Suprapubic skin (tissue), 4 donors: Measurements from ENCODE around the gene SLC30A1. TPM values are rescaled to one million over a fixed set of nuclear protein-coding genes. Genes with fewer than 3 reads are reported as not detected.
"Not testable (repeated sequence)": the region's sequence is repeated elsewhere in the genome, so short reads cannot be mapped to it uniquely, and the experiment has no call there.

Experiments used
- DNase-seq, 2 donors: peaks; one replicate each; pipeline ENCODE4 v3.0.0-alpha.2; 2019; ENCODE audit warnings: low spot score in 2 of 2
- H3K27ac ChIP-seq: fragments of 200-600 bp; sonication (generic); one replicate; pipeline ENCODE4 v1.5.1; 2019
- H3K27me3 ChIP-seq: fragments of 200-600 bp; sonication (generic); one replicate; pipeline ENCODE4 v1.5.1; 2019
- H3K36me3 ChIP-seq: fragments of 200-600 bp; sonication (generic); one replicate; pipeline ENCODE4 v1.5.1; 2019
- H3K4me1 ChIP-seq: fragments of 200-600 bp; sonication (generic); one replicate; pipeline ENCODE4 v1.5.1; 2019
- H3K4me3 ChIP-seq: fragments of 200-600 bp; sonication (generic); one replicate; pipeline ENCODE4 v1.5.1; 2019; ENCODE audit warnings: mild to moderate bottlenecking
- H3K9me3 ChIP-seq: fragments of 200-600 bp; sonication (generic); one replicate; pipeline ENCODE4 v1.5.1; 2019
- CTCF ChIP-seq, 2 donors: fragments of 200-600 bp in 1 of 2; fragments of 450-650 bp in 1 of 2; sonication (generic) in 1 of 2; IDR thresholded peaks; one replicate each; pipeline ENCODE4 v1.5.1; 2016 to 2019; ENCODE audit warnings: antibody characterized with exemption in 2 of 2, mild to moderate bottlenecking in 1 of 2, moderate library complexity in 1 of 2
- EP300 ChIP-seq: sonication (generic); formaldehyde crosslinking; IDR thresholded peaks from one replicate; pipeline ENCODE4 v1.6.1; 2017; ENCODE audit warnings: antibody characterized with exemption
- POLR2A ChIP-seq, 2 donors: fragments of 450-650 bp; IDR thresholded peaks; one replicate each; pipeline ENCODE4 v1.6.1; 2017; ENCODE audit warnings: antibody characterized with exemption in 2 of 2, mild to moderate bottlenecking in 2 of 2, moderate library complexity in 2 of 2
- POLR2AphosphoS5 ChIP-seq, 3 donors: sonication (generic); formaldehyde crosslinking; IDR thresholded peaks; one replicate each; pipeline ENCODE4 v1.6.1; 2017; ENCODE audit warnings: antibody characterized with exemption in 3 of 3
- WGBS: methylation state at CpG from one replicate; pipeline ENCODE4 v1.1.5; 2018; 5-methylcytosine and 5-hydroxymethylcytosine counted together
- total RNA-seq, 4 donors: library from RNA; depleted of rRNA; stranded (reverse); fragments of >200 nt; gene quantifications; one replicate each; pipeline ENCODE4 v1.1.0, GENCODE V29; 2016

The SLC30A1 gene
- total RNA-seq, 4 donors from 2014 or later: 8.9 to 42.5 (median 29.8) TPM

DNA sequence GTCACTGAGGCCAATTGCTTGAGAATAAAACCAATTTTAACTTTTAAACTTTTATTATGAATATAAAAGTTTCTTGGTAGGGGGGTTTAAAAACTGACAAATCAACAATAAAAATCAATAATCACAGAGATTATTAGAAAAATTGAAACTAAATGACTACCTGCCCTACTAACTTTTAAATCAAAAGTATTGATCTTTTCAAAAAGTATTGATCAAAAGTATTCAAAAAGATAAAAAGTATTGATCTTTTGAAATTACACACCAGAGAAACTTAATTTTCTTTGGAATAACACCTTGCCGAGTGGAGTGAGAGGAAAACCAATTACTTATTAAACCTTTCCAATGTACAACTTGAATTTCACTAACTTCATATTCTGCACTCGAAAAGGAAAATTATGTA is 2.2 kb downstream of the SLC30A1 start:
- Histone ChIP-seq H3K27ac (no peak overlapping the region), H3K9me3 (no peaks in the 10 kb centered on the region), H3K27me3 (no peaks in the 10 kb centered on the region), H3K4me3 (peak overlapping the region; percentile 98), H3K36me3 (peaks cover 11% of the 10 kb centered on the region), H3K4me1 (peaks cover 49% of the 10 kb centered on the region)
- WGBS: 46% methylated on average over 2 of the region's 2 CpGs
- DNase-seq: no peak
- TF ChIP-seq POLR2AphosphoS5 (IDR thresholded peaks at IDR 0.05): no peak
- TF ChIP-seq CTCF (IDR thresholded peaks at IDR 0.05): no peak
- TF ChIP-seq EP300: no peak
- TF ChIP-seq POLR2A (IDR thresholded peaks at IDR 0.05): no peak

DNA sequence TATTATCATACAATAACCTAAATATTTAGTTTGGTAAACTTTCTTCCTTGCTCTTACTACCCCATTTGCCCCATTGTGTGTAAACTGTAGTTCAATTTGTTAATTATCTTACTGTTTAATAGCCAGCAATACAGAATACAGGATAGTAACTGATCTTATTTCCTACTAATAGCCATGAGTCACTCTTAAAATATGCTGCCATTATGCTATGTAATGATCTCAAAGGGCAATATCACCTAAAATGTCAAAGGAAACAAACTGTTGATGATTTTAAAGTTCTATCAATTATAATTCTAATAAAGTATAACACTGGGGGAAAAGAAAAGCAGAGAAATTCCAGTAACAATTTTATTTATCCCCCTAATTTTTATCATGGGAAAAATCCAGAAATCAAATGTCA is 4.3 kb downstream of the SLC30A1 start:
- H3K36me3 ChIP-seq: peaks cover 11% of the 10 kb centered on the region
- no peak for TF ChIP-seq POLR2AphosphoS5 (IDR thresholded peaks at IDR 0.05)
- no peak for TF ChIP-seq POLR2A (IDR thresholded peaks at IDR 0.05)
- no peak for TF ChIP-seq EP300
- TF ChIP-seq CTCF (IDR thresholded peaks at IDR 0.05): no peak
- H3K4me1 ChIP-seq: peaks cover 38% of the 10 kb centered on the region
- DNase-seq: no peak
- H3K4me3 ChIP-seq: no peak overlapping the region
- no peaks in the 10 kb centered on the region for H3K9me3 ChIP-seq
- H3K27me3 ChIP-seq: no peaks in the 10 kb centered on the region
- no peak overlapping the region for H3K27ac ChIP-seq

DNA sequence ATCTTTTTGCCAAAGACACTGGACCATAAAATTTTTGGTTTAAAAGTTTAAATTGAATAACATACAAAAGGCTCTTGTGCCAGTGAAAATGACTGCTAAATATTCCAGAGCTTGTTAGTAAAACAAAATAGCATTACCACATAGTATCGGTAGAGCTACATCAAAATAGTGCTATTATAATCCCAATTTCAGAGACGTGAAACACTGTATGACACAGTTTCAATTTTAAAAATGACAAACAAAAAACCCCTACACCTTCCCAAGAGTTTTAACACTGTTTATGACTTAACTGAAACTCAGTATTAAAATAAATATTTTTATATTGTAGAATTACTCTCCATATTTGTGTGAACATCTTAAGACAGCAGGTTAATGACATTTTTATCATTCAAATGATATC is 7.0 kb downstream of the SLC30A1 start:
- H3K4me3 ChIP-seq: no peak overlapping the region
- no peaks in the 10 kb centered on the region for H3K9me3 ChIP-seq
- no peak overlapping the region for H3K27ac ChIP-seq
- no peak for DNase-seq
- H3K4me1 ChIP-seq: peaks cover 36% of the 10 kb centered on the region
- TF ChIP-seq CTCF (IDR thresholded peaks at IDR 0.05): no peak
- no peak for TF ChIP-seq POLR2A (IDR thresholded peaks at IDR 0.05)
- no peak for TF ChIP-seq POLR2AphosphoS5 (IDR thresholded peaks at IDR 0.05)
- TF ChIP-seq EP300: no peak
- peaks cover 11% of the 10 kb centered on the region for H3K36me3 ChIP-seq
- WGBS: 82% methylated on average over 2 of the region's 2 CpGs
- no peaks in the 10 kb centered on the region for H3K27me3 ChIP-seq

GRCh38 chr1:211570378-211570777 is 8.6 kb downstream of the SLC30A1 start:
- H3K4me1 ChIP-seq: peaks cover 20% of the 10 kb centered on the region
- not testable (repeated sequence) for H3K4me3 ChIP-seq, H3K27me3 ChIP-seq, DNase-seq, H3K27ac ChIP-seq, H3K36me3 ChIP-seq, H3K9me3 ChIP-seq
- 75% methylated on average over 1 of the region's 1 CpG for WGBS

DNA sequence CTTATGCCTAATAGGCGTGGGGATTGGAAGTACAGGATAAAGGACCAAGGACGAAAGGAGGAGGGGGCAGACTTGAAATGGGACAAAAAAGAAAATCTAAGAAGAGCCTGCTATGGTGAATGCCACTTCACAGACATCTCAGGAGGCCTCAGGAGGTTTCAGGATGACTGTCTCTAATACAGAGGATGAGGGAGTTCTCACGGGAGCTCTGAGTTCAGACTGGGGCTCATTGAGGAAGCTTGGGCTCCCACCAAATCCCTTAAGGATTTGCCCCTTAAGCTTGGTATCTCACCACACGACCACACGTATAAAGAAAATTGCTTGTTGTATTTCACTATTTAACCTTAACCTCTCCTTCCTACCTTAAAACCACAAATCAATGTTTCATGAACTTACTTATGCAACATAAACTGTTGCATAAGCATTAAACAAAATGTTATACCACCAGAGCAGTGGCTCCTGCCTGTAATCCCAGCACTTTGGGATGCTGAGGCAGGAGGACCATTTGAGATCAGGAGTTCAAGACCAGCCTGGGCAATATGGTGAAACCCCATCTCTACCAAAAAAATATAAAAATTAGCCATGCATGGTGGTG is 12.4 kb downstream of the SLC30A1 start:
- no peak overlapping the region for H3K4me3 ChIP-seq
- WGBS: 78% methylated on average over 5 of the region's 5 CpGs
- TF ChIP-seq EP300 (no peak), POLR2AphosphoS5 (IDR thresholded peaks at IDR 0.05) (no peak), POLR2A (IDR thresholded peaks at IDR 0.05) (no peak), CTCF (IDR thresholded peaks at IDR 0.05) (no peak)
- no peaks in the 10 kb centered on the region for H3K4me1 ChIP-seq
- DNase-seq: peak in 1 of 2 donors; percentile 16
- H3K27ac ChIP-seq: no peak overlapping the region
- no peaks in the 10 kb centered on the region for H3K36me3 ChIP-seq
- no peaks in the 10 kb centered on the region for H3K9me3 ChIP-seq
- no peaks in the 10 kb centered on the region for H3K27me3 ChIP-seq

DNA sequence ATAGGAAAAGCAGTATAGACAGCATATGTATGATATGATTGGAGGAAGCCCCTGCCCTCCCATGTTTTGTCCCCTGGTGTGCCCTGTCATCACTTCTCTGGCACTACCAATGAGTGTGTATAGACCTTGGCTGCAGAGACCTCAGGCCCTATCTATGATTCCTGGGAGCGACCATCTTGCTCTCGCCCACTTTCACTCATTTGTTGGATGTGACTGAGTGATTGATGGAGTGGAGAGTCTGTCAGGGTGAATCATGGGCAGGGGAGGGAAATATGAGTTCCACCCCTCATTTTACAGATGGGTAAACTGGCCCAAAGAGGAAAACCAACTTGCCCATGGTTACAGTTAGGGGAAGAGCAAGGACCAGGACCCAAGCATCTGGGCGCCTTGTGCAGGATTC is 14.9 kb downstream of the SLC30A1 start:
- H3K27ac ChIP-seq: no peak overlapping the region
- H3K4me1 ChIP-seq: no peaks in the 10 kb centered on the region
- TF ChIP-seq POLR2AphosphoS5 (IDR thresholded peaks at IDR 0.05): no peak
- no peak for TF ChIP-seq EP300
- TF ChIP-seq CTCF (IDR thresholded peaks at IDR 0.05): no peak
- TF ChIP-seq POLR2A (IDR thresholded peaks at IDR 0.05): no peak
- H3K36me3 ChIP-seq: no peaks in the 10 kb centered on the region
- DNase-seq: peak in 1 of 2 donors; percentile 20
- H3K4me3 ChIP-seq: no peak overlapping the region
- H3K9me3 ChIP-seq: no peaks in the 10 kb centered on the region
- WGBS: 92% methylated on average over 3 of the region's 3 CpGs
- no peaks in the 10 kb centered on the region for H3K27me3 ChIP-seq
